ENCODE data around the gene ZNF20. TPM values are rescaled to one million over a fixed set of nuclear protein-coding genes. Genes with fewer than 3 reads are reported as not detected.

The ZNF20 gene

Small RNA genes lying within 50 kb of the gene (small RNA-seq; reads per million reads assigned to genes)
- not detected for gene RF00019
- gene RNA5SP467, result not detected

Data from skeletal muscle satellite cell (primary cell).